Hypothalamus (tissue), 51 donors: ENCODE measurements around the gene CIBAR2.
A peak's percentile ranks its signal among the peaks of the same experiment; 100 is the strongest.

Experiments used
- DNase-seq, 51 donors: peaks; one replicate each; lab custom pipeline; 2025; lab: John Stamatoyannopoulos, UW

The CIBAR2 gene

DNA sequence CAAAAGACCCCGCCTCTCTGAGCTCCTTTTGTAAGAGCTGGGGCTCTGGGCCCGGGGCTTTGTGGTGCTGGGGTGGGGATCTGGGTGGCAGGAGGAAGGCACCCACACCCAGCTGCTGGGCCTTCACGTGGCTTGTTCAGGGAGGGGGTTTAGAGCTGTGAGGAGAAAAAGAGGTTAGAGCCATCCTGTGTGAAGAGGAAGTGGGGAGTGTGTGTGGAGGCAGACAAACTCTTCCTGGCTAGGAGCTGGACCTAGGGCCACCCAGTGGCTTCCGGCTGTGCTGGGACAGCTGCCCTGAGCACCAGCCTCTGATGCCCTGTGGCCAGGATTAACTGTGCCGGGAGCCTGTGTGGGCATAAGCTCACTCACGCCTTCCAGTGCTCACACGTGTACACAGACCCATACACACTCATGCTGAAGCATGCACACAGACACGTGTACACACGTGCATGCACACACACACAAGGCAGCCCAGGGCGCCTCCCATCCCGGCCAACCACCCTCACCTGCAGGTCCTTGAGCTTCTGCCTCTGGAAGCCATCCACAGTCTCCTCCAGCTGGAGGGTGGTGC lies 7.4 kb downstream of the CIBAR2 start:
- DNase-seq = peak in 19 of 51 donors; percentile 9 to 51 (median 27)

DNA sequence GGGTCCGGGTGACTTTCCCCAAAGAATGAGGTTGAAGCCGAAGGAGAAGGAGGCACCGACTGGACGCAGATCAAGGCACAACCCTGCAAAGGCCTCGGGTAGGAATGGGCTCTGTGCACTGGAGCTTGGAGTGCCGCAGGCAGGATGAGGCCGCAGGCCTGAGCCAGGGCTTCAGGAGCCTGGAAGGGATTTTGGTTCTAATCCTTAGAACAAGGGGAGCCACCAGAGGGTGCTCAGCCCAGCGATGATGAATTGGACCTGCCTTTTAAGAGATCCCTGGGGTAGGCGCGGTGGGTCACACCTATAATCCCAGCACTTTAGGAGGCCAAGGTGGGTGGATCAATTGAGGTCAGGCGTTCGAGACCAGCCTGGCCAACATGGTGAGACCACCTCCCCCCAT lies 8.1 kb downstream of the CIBAR2 start:
- no peak for DNase-seq

DNA sequence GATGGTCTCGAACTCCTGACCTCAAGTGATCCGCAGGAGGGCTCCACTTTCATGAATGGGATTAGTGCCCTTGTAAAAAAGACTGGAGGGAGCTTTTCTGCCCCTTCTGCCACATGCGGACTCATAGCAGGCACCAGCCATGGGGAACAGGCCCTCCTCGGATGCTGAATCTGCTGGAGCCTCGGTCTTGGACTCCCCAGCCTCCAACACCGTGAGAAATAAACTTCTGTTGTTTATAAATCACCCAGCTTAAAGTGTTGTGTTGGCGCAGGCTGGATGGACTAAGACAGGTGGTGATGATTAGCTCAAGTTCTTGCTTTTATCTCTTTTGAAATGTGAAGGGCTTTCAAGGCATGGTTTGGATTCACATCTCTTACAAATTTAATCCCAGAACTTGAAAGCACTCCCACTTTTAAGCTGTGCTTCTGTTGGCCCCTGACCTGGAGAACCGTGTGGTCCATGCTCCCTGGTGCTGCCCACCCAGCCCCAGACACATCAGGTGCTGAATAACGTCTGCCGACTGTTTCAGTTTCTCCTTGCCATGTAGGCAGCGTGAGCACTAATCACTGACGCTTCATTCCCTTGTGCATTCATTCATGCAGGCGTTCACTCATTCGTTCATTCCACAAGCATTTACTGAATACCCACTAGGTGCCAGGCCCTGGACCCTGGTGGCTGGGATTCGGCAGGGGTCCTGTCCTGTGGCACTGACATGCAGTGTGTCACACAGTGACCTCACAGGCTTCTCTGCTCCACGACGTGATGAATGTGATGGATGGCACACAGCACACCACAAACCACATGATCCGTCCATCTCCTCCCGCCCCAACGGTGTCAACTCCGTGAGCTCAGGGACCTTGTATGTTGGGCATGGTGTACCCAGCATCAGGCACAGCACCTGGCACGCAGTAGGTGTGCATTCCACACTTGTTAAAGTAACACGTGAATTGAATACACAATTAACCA lies 8.9 kb downstream of the CIBAR2 start:
- DNase-seq = no peak

- DNase-seq = no peak
These were observed 10.2 kb downstream of the CIBAR2 start for GRCh38 chr16:85101956-85102630.

DNA sequence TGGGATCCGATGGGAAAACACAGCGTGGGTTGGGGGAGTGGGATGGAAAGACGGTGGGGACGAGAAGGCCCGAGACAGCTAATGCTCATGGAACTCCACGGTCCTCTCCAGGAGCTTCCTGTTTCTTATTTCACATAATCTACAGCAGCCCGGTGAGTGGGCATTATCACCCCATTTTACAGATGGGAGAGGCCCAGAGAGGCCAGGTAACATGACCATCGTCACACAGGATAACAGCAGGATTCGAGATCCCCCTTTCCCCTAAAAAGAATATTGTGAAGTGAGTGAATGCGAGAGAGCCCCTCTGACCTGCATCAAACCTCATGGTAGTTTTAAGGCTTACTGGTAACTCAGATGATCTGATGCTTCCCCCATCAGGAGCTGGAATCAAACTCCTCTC lies 12.0 kb downstream of the CIBAR2 start:
- DNase-seq = no peak

DNA sequence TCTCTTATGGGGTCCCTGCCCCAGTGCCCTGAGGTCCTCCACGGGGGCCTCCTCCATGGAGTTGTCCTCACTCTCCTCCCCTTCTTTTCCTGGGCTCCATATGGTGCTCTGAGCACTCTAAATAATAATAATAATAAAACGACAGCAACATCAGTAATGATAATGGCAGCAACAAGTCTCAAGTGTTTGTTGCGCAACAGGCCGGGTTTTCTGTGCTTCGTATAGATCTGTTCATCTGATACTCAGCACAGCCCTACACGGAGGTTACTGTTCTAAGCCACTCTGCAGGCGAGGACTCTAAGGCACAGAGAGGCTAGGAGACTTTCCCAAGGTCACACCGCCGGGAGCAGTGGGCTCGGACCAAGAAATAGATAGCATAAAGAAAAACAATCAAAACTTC lies 13.7 kb downstream of the CIBAR2 start:
- no peak for DNase-seq

DNA sequence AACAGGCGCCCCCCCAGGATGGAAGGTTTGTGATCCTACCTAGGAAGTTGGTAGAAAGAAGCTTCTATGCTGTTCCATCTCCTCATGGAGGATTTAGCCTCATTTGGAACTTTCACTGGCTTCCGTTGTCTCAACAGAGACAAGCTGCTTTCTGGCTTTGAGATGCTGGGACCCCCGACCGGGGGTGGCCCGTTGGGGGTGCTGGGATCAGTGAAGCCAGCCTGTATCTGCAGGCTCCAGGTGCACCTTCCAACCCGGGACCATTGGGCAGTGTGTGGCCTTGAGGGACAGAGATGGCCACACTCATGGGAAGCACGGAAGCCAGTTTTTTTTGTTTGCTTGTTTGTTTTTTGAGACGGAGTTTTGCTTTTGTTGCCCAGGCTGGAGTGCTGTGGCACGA lies 15.4 kb downstream of the CIBAR2 start:
- DNase-seq = no peak

GRCh38 chr16:85094812-85095211 lies 17.5 kb downstream of the CIBAR2 start:
- DNase-seq = no peak

DNA sequence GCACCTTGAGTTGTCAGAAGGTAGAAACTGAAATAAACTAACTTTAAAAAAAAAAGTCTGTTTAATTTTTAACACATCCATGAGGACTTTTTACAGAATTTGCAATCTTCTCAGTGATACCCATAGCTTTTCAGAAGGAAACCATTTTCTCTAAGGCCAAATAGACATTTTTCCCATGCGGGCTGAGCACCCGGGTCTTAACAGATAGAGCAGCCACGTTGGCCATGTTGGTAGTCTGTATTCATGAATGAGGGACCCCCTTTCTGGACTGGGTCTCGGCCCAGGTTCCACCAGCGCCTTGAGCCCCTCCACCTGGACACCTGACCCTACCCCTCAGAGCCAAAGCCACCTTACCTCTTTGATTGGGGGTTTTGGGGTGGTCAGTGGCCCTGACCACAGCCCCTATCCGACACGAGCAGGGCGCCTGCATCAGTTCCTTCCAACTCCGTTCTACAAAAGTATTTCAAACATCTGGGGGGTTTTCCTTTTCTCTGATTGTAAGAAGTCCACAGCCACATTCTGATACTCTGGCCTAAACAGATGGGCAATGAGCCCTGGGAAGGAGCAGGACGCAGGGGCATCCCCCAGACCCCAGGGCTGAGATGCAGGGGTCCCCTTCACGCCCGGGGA lies 18.0 kb downstream of the CIBAR2 start:
- DNase-seq = no peak

GRCh38 chr16:85093705-85094104 lies 18.6 kb downstream of the CIBAR2 start:
- DNase-seq = no peak

DNA sequence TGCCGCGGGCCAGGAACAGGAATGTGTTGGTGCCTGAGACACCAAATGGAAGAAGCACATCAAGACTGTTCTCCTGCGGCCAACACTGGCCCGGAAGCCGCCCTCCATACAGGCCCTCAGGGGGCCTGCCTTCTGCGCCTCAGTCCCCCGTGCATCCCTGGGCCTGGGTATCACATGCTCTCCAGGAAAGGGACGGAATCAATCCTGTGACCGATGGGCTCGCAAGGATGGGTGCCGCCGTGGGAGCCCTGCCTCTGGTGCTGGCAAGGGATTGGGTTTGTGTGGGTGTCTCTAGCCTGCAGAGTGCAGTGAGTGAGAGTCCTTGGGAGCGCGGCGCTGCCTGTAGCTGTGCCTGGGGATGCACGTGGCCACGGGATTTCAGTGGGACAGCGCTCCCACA lies 19.4 kb downstream of the CIBAR2 start:
- peak in 1 of 51 donors; percentile 39 for DNase-seq

GRCh38 chr16:85092309-85092708 lies 20.0 kb downstream of the CIBAR2 start:
- DNase-seq = no peak

- no peak for DNase-seq
These were observed 20.8 kb downstream of the CIBAR2 start for GRCh38 chr16:85091522-85091910.

- peak in 1 of 51 donors; percentile 7 for DNase-seq
These were observed 21.3 kb downstream of the CIBAR2 start for GRCh38 chr16:85090873-85091521.

DNA sequence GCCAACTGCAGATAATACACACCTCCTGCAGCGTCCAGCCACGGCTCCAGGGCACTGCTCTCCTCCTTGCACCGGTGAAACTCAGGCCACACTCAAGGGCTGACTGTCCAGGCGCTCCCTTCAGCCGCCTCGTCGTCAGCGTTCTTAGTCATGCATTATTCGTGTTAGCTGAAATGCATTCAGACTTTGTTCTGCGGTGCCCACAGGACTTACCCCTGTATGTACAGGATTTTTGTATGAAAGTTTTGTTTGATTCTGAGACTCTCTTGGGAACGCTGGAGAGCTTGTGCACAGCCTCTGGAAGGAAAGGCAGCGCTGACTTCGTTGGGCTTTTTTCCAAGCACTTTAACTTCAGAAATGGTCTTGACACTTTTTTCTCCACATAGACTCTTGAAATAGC lies 22.1 kb downstream of the CIBAR2 start:
- DNase-seq = no peak

GRCh38 chr16:85089525-85089924 lies 22.7 kb downstream of the CIBAR2 start:
- DNase-seq = no peak

DNA sequence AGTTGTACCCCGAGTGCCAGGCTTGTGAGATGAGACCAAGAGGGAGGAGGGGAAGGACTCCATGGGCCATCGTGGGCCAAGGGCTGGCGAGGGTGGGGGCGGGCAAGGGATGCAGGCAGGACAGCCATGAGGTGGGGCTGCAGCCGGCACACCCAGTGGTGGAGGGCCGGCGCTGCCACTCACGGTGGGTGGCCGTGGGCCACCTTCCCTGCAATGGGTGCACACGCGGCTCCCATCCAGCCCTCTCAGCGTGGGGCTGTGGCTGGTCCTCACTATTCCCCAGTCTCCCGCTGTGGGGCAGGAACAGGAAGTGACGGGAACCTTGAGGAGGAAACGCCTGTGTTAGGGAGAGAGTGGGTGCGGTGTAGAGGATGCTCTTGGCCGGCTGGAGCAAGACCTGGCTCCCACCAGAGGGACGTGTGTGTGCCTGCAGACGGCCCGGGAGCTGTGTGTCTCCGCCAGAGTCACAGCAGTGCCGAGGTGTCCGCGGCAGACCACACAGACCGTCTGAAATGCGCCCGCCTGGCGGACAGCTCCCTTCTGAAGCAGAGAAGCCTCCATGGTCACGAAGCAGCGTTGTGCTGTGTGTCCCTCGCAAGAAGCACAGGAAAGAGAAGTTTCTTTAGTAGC lies 23.6 kb downstream of the CIBAR2 start:
- no peak for DNase-seq

- no peak for DNase-seq
These were observed 24.2 kb downstream of the CIBAR2 start for GRCh38 chr16:85087899-85088569.
